ENCODE measurements around the gene PRR5L.
"Not testable (repeated sequence)": the region's sequence is repeated elsewhere in the genome, so short reads cannot be mapped to it uniquely, and the experiment has no call there.

Gene PRR5L

DNA sequence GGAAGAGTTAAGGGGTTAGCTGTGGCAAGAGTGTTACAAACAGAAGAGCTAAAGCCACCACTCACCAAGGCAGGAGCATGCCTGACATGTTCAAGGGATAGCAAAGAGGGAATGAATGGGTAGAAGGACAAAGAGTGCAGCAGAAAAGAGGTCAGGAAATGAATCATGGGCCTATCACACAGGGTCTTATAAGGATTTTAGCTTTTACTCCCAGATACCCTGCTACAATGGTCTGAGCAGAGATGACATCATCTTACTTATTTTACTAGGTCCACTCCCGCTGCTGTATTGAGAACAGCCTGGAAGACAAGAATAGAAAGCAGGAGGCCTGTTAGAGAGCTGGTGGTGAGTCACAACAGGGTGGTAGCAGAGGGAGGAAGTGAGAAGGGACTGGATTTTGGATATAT lies 204.2 kb downstream of the PRR5L start:
- peak; percentile 82 for DNase-seq (ENCODE audit: low read depth)

- no peak for DNase-seq (ENCODE audit: low read depth)
Observed at GRCh38 chr11:36501236-36501635, 205.1 kb downstream of the PRR5L start.

DNA sequence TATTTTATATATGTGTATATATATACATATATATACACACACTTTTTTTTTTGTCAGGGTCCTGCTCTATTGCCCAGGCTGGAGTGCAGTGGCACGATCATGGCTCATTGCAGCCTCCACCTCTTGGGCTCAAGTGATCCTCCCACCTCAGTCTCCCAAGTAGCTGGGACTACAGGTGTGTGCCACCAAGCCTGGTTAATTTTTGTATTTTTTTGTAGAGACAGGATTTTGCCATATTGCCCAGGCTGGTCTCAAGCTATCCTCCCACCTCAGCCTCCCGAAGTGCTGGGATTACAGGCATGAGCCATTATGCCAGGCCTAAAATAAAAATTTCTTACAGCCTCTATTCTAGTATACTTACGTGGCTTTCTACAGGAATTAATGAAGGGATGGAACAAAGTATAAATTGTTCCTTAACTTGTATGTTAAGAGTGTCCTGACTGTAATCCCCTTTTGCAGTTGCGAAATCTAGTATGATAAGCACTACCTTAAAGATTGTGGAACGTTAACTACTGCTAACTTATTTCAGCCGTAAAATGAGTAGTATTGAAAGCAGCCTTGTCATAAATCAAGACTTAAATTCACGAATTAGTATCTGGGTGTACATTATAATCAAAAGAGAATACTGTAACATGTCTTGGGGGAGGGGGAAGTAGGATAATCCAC lies 211.9 kb downstream of the PRR5L start:
- no peak for DNase-seq (ENCODE audit: low read depth)

DNA sequence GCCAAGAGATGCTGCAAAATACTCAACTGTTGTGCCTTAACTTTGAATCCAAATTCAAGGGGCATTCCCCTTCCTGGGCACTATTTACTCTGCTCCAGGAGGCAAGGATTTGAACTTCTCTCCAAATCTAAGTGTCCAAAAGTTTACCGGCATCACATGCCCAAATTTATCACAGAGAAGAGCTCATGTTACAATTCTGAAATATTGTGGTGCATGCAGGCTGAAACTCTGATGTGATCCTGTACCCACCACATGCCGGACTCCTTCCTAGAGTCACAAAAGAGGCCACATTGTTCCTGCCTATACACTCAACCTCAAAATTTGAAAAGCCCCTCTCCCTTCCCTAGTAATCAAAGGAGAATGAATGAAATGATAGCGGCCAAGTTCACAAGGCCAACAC lies 212.7 kb downstream of the PRR5L start:
- DNase-seq (ENCODE audit: low read depth), result no peak

- DNase-seq (ENCODE audit: low read depth), result no peak
Observed at GRCh38 chr11:36509201-36509639, 213.1 kb downstream of the PRR5L start.

DNA sequence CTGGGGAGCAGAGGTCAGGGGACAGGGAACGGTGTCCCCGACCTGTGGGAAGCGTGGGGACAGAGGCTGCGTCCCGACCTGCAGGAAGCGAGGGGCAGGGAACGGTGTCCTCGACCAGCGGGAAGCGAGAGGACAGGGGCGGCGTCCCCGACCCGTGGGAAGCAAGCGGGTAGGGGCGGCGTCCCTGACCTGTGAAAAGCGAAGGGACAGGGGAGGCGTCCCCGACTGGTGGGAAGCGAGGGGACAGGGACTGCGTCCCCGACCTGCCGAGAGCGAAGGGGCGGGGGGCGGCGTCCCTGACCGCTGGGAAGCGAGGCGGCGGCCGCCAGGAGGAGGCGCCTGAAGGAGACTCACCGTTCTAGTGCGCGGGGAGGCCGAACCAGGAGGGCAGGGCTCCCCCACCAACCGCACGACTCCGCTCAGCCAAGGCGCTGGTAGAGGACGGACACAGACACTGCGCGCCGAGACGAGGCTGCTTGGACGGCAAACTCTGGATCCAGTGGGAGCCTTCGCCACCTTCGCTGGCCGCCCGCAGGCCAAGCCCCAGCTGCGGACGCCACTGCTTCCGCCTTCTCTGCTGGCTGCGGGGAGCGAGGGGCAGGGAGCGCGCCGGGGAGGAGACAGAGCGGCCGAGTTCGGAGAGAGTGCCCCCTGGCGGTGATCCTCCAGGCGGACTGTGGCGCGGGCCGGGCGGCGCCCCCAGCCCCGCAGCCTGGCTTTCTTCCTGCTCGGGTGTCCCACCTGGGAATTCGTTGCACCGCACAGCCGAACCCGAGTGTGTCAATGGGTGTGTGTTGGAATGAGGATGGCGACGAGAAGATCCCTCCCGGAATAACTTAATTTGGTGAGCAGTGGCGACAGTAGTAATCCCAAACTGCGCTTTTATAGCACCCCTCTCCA lies 213.9 kb downstream of the PRR5L start, which contains the start of gene TRAF6:
TSS of gene TRAF6 (minus strand) at position 579 of the 900 bp plus-strand sequence. CDS start 8,757 bp downstream, outside the sequence.
- DNase-seq (ENCODE audit: low read depth), result peak; percentile 56

- no peak for DNase-seq (ENCODE audit: low read depth)
Observed at GRCh38 chr11:36510594-36510942, 214.5 kb downstream of the PRR5L start.

DNA sequence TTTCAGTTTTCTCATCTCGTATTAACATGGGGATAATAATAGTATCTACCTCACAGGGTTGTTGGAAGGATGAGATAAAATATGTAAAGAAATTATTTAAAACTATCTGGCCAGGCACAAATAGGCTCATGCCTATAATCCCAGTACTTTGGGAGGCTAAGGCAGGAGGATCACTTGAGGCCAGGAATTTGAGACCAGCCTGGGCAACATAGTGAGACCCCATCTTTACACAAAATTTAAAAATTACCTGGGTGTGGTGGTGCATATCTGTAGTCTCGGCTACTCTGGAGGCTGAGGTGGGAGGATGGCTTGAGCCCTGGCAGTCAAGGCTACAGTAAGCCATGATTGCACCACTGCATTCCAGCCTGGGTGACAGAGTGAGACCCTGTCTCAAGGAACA lies 215.0 kb downstream of the PRR5L start:
- DNase-seq (ENCODE audit: low read depth), result not testable (repeated sequence)

DNA sequence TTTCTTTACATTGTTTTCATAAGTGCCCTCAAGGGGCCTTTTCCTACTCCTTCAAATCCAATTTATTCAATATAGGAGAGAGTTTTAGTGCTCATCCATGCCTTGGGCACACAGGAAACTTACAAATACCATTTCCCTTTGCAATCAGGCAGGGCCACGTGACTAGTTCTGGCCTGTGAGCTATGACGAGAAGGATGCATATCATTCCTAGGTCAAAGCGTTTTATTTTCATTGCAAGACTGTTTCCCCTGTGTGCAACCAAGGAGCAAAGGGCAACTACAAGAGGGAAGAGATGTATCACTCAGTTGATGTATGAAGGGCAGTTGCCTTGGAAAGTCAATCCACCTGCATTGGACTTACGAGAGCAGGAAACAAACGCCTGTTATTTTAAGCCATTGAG lies 215.9 kb downstream of the PRR5L start:
- no peak for DNase-seq (ENCODE audit: low read depth)

DNA sequence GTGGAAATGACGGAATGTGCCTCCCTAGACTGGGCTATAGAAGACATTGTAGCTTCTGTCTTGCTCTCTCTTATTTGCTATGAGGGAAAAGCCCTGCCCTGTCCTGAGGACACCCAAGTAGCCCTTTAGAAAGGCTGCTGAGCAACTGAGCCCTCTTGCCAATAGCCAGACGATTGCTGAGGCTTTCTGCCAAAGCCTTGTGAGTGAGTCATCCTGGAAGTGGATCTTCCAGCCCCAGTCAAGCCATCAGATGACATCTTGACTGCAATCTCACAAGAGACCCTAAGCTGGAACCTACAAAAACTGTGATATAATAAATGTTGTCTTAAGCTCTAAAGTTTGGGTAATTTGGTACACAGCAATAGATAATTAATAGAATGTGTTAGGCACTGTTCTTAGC lies 217.9 kb downstream of the PRR5L start:
- DNase-seq (ENCODE audit: low read depth), result no peak

All from HS-5 (cell line).